ENCODE results near the gene COL6A3. TPM values are rescaled to one million over a fixed set of nuclear protein-coding genes. Genes with fewer than 3 reads are reported as not detected.
A peak's percentile ranks its signal among the peaks of the same experiment; 100 is the strongest.

COL6A3 gene
- total and polyA plus RNA-seq, 8 donors = 5.0 to 249 (median 17.1) TPM

- H3K27ac ChIP-seq = no peak overlapping the region
- H3K9me3 ChIP-seq = no peaks in the 10 kb centered on the region
- no peaks in the 10 kb centered on the region for H3K27me3 ChIP-seq
- WGBS, 2 donors = 26 to 29% methylated on average over 2 of the region's 2 CpGs
- no peak overlapping the region for H3K4me3 ChIP-seq
- FAIRE-seq (no peak), ATAC-seq (no peak), DNase-seq (no peak)
- H3K36me3 ChIP-seq = no peaks in the 10 kb centered on the region
- TF ChIP-seq CTCF (IDR thresholded peaks at IDR 0.05) = no peak
- intact Hi-C loops (cut with DNase I) = no loop called here
- H3K4me1 ChIP-seq = no peaks in the 10 kb centered on the region
Observed at GRCh38 chr2:237441605-237442274, 27.8 kb upstream of the COL6A3 start.

- no peak for TF ChIP-seq CTCF (IDR thresholded peaks at IDR 0.05)
- no peak for FAIRE-seq
- 45 to 49% methylated on average over 2 of the region's 2 CpGs for WGBS, 2 donors
- DNase-seq = no peak
- Histone ChIP-seq H3K27ac (no peak overlapping the region), H3K4me3 (no peak overlapping the region), H3K4me1 (no peaks in the 10 kb centered on the region), H3K9me3 (no peaks in the 10 kb centered on the region), H3K27me3 (no peaks in the 10 kb centered on the region), H3K36me3 (no peaks in the 10 kb centered on the region)
- ATAC-seq = no peak
- intact Hi-C loops (cut with DNase I) = no loop called here
Observed at GRCh38 chr2:237440819-237441281, 26.9 kb upstream of the COL6A3 start.

GRCh38 chr2:237438080-237438940 is 24.3 kb upstream of the COL6A3 start:
- Histone ChIP-seq H3K4me3 (no peak overlapping the region), H3K36me3 (no peaks in the 10 kb centered on the region), H3K27ac (peak overlapping the region in 3 of 4 donors; percentile 64 to 74 (median 67)), H3K27me3 (no peaks in the 10 kb centered on the region), H3K4me1 (peaks cover 0 to 5% (median 0%) of the 10 kb centered on the region in 3 donors), H3K9me3 (no peaks in the 10 kb centered on the region)
- peak in 3 of 6 donors; percentile 55 to 73 (median 58) for DNase-seq
- TF ChIP-seq CTCF (IDR thresholded peaks at IDR 0.05) = no peak
- FAIRE-seq = no peak
- WGBS, 2 donors = 22 to 32% methylated on average over 8 of the region's 8 CpGs
- peak; percentile 87 to 96 (median 92) for ATAC-seq
- intact Hi-C loops (cut with DNase I) = no loop called here

DNA sequence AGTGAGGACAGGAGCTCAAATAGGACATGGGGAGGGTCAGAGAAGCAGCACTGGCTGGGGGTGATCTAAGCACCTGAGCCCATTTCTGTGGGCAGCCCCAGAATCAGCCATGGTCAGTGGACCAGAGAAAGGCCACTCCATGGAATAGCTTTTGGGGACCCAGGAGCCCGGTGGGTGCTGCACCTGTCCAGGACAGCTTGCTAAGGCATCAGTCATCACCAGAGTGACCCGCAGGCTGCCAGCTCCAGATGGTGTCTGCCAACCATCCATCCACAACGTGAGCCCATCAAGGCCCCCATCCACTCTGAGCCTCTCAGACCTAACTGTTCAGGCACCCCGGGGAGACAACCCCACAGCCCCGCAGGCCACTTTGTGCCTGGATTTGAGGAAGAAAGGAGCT is 23.6 kb upstream of the COL6A3 start:
- Histone ChIP-seq H3K9me3 (no peaks in the 10 kb centered on the region), H3K27me3 (no peaks in the 10 kb centered on the region), H3K36me3 (no peaks in the 10 kb centered on the region), H3K4me1 (peaks cover 0 to 5% (median 0%) of the 10 kb centered on the region in 3 donors), H3K4me3 (no peak overlapping the region), H3K27ac (peak overlapping the region in 3 of 4 donors; percentile 64 to 74 (median 67))
- WGBS, 2 donors = 76 to 83% methylated on average over 5 of the region's 5 CpGs
- FAIRE-seq = no peak
- no peak for TF ChIP-seq CTCF (IDR thresholded peaks at IDR 0.05)
- no peak for DNase-seq
- intact Hi-C loops (cut with DNase I) = no loop called here
- no peak for ATAC-seq
